Stimulated activated CD4-positive, alpha-beta T cell treated with anti-CD3 and anti-CD28 coated beads, TNF-alpha, amount 100 ng/mL, for 48 hours (primary cell): ENCODE measurements around the gene NKG7.

ENCODE experiments used
- DNase-seq, 3 donors: peaks; one replicate each; pipeline ENCODE4 v3.0.0-alpha.2; 2020; ENCODE audit warnings: low read depth in 3 of 3

NKG7 gene

GRCh38 chr19:51338563-51339312 lies 33.7 kb downstream of the NKG7 start:
- peak; percentile 79 to 92 (median 81) for DNase-seq

- DNase-seq, result no peak
Measured at GRCh38 chr19:51337861-51338562, 34.4 kb downstream of the NKG7 start.

GRCh38 chr19:51337141-51337860 lies 35.2 kb downstream of the NKG7 start:
- DNase-seq, result no peak

GRCh38 chr19:51333836-51334460 lies 38.5 kb downstream of the NKG7 start:
- peak in 1 of 3 donors; percentile 26 for DNase-seq

- DNase-seq, result no peak
Measured at GRCh38 chr19:51331716-51332115, 40.7 kb downstream of the NKG7 start.

GRCh38 chr19:51331193-51331592 lies 41.3 kb downstream of the NKG7 start:
- no peak for DNase-seq

- DNase-seq, result no peak
Measured at GRCh38 chr19:51330366-51330765, 42.1 kb downstream of the NKG7 start.

- no peak for DNase-seq
Measured at GRCh38 chr19:51329411-51329810, 43.0 kb downstream of the NKG7 start.

- peak; percentile 44 to 71 (median 60) for DNase-seq
Measured at GRCh38 chr19:51327066-51328001, 45.1 kb downstream of the NKG7 start.

GRCh38 chr19:51326216-51327065 lies 46.0 kb downstream of the NKG7 start:
- no peak for DNase-seq

- DNase-seq, result no peak
Measured at GRCh38 chr19:51325161-51325976, 47.1 kb downstream of the NKG7 start.

- no peak for DNase-seq
Measured at GRCh38 chr19:51324167-51324481, 48.3 kb downstream of the NKG7 start.

- no peak for DNase-seq
Measured at GRCh38 chr19:51323481-51324166, 48.8 kb downstream of the NKG7 start.

GRCh38 chr19:51321799-51322198 lies 50.7 kb downstream of the NKG7 start:
- DNase-seq, result no peak
